HepG2 (cell line): ENCODE results near the gene GCM1.

Experiments used
- FOXM1 ChIP-seq: sonication (generic); formaldehyde crosslinking; IDR thresholded peaks from 2 replicates; pipeline ENCODE4 v1.5.0; 2020; ENCODE audit warnings: missing genetic modification reagents
- JUN ChIP-seq: sonication (generic); formaldehyde crosslinking; IDR thresholded peaks from 2 replicates; pipeline ENCODE4 v1.4.0; 2020; ENCODE audit warnings: mild to moderate bottlenecking, missing genetic modification reagents
- NFIC ChIP-seq: IDR thresholded peaks from 2 replicates; pipeline ENCODE4 v1.6.1; 2012; ENCODE audit warnings: mild to moderate bottlenecking, low read length, inconsistent platforms
- PAXIP1 ChIP-seq: sonication (generic); formaldehyde crosslinking; conservative IDR thresholded peaks from 2 replicates; pipeline ENCODE4 v1.4.0; 2020; ENCODE audit warnings: mild to moderate bottlenecking, missing genetic modification reagents, moderate library complexity
- YY1 ChIP-seq: IDR thresholded peaks from 2 replicates; pipeline ENCODE4 v1.6.1; 2011; ENCODE audit warnings: low read length, low read depth, moderate library complexity, mild to moderate bottlenecking; ENCODE audit not compliant: insufficient read depth, insufficient replicate concordance
- ZNF24 ChIP-seq: fragments of 450-650 bp; IDR thresholded peaks from 2 replicates; pipeline ENCODE4 v1.6.1; 2017; ENCODE audit warnings: antibody characterized with exemption, mild to moderate bottlenecking

DNA sequence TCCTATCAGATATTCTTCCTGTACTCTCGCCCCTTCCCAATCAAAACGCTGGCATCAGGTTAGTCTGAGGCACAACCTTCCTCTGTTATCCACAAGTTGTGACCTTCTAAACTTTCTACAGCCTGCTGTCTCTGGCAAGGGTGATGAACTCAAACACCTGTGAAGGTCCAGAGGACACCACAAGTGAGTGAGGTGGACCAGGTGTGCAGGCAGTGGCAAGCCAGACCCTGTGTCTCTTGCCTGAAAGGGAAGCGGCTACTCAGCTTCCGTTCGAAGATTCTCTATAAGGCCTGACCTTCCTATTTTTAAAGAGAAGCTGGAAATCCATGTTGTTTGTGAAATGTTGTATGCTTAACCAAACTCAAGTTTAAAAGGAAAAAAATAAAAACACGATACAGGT lies 36.8 kb downstream of the GCM1 start:
- no peak for TF ChIP-seq PAXIP1 (CRISPR knock-in tag)
- TF ChIP-seq ZNF24, result no peak
- TF ChIP-seq YY1, result no peak
- no peak for TF ChIP-seq JUN (CRISPR knock-in tag)
- no peak for TF ChIP-seq FOXM1 (CRISPR knock-in tag)
- TF ChIP-seq NFIC, result no peak
